B cell (primary cell): Measurements from ENCODE around the gene RIT1. TPM values are rescaled to one million over a fixed set of nuclear protein-coding genes. Genes with fewer than 3 reads are reported as not detected.

ENCODE experiments used
- ATAC-seq: fragments of 200-7000 bp; cut with Tn5 transposase; one replicate; pipeline ENCODE4 v1.10.0; 2021; ENCODE audit warnings: low read depth, mild to moderate bottlenecking, moderate number of reproducible peaks, moderate library complexity
- CTCF ChIA-PET: fragments of 350-600 bp; sonication (Branson Sonifier 250); formaldehyde crosslinking; loops from one replicate; lab custom pipeline; 2021; ENCODE audit warnings: antibody characterized with exemption, inconsistent platforms; lab: Charles Lee
- POLR2A ChIA-PET: fragments of 350-600 bp; sonication (Branson Sonifier 250); formaldehyde crosslinking; loops from one replicate; lab custom pipeline; 2021; ENCODE audit warnings: antibody characterized with exemption; lab: Charles Lee
- DNase-seq: peaks from one replicate; pipeline ENCODE4 v3.0.0; 2013
- H2AFZ ChIP-seq: 2 replicates; pipeline ENCODE4 v1.6.1; 2012; ENCODE audit warnings: mild to moderate bottlenecking, low read depth, low read length; ENCODE audit not compliant: insufficient read depth, poor library complexity, severe bottlenecking
- H3K27ac ChIP-seq, 2 donors: 1 replicate in 1 of 2; 2 replicates in 1 of 2; pipeline ENCODE4 v1.5.1; 2012 to 2013; ENCODE audit warnings: low read length in 2 of 2, mild to moderate bottlenecking in 2 of 2, moderate library complexity in 1 of 2
- H3K27me3 ChIP-seq, 4 experiments: fragments of 200-600 bp in 1 of 4; sonication (generic) in 1 of 4; replicated peaks in 1 of 4; 1 replicate in 2 of 4; 2 replicates in 2 of 4; pipeline versions ENCODE4 v1.6.1 to v1.7.0; 2013 to 2016; ENCODE audit warnings: low read length in 3 of 4, mild to moderate bottlenecking in 2 of 4, mixed read lengths in 1 of 4, moderate library complexity in 1 of 4; ENCODE audit not compliant: insufficient read depth in 4 of 4, control insufficient read depth in 3 of 4; ENCODE audit errors: control extremely low read depth in 1 of 4
- H3K36me3 ChIP-seq, 2 experiments: replicated peaks in 1 of 2; 1 replicate in 1 of 2; 2 replicates in 1 of 2; pipeline versions ENCODE4 v1.6.1 to v1.7.1; 2013; ENCODE audit warnings: low read length in 1 of 2; ENCODE audit not compliant: insufficient read depth in 2 of 2, control insufficient read depth in 1 of 2; ENCODE audit errors: control extremely low read depth in 1 of 2, extremely low read depth in 1 of 2
- H3K4me1 ChIP-seq, 2 donors: fragments of 200-600 bp in 1 of 2; sonication (generic) in 1 of 2; 1 replicate in 1 of 2; 2 replicates in 1 of 2; pipeline versions ENCODE4 v1.5.1 to v1.6.1; 2013 to 2017; ENCODE audit warnings: low read length in 2 of 2; ENCODE audit not compliant: control insufficient read depth in 2 of 2, insufficient read depth in 2 of 2
- H3K4me2 ChIP-seq: replicated peaks from 2 replicates; pipeline ENCODE3; 2012; ENCODE audit warnings: mild to moderate bottlenecking, low read depth, low read length; ENCODE audit not compliant: poor library complexity, severe bottlenecking
- H3K4me3 ChIP-seq, 5 experiments: fragments of 200-600 bp in 1 of 5; sonication (generic) in 1 of 5; 1 replicate in 3 of 5; 2 replicates in 2 of 5; pipeline versions ENCODE4 v1.5.1 to v1.7.0; 2011 to 2016; ENCODE audit warnings: low read length in 4 of 5, mild to moderate bottlenecking in 4 of 5, low read depth in 2 of 5, control low read depth in 1 of 5, moderate library complexity in 1 of 5; ENCODE audit not compliant: insufficient read depth in 1 of 5; ENCODE audit errors: control extremely low read depth in 1 of 5, extremely low read depth in 1 of 5
- H3K79me2 ChIP-seq: fragments of 200-600 bp; sonication (generic); one replicate; pipeline ENCODE4 v1.6.0; 2016; ENCODE audit warnings: low read length; ENCODE audit not compliant: control insufficient read depth, insufficient read depth
- H3K9ac ChIP-seq: fragments of 200-600 bp; sonication (generic); 2 replicates; pipeline ENCODE4 v1.6.1; 2017; ENCODE audit warnings: mild to moderate bottlenecking, low read length, moderate library complexity
- H3K9me3 ChIP-seq, 3 donors: one replicate each; pipeline versions ENCODE4 v1.6.1 to v1.7.1; 2013; ENCODE audit warnings: low read length in 2 of 3; ENCODE audit not compliant: control insufficient read depth in 2 of 3, insufficient read depth in 1 of 3; ENCODE audit errors: control extremely low read depth in 1 of 3
- H4K20me1 ChIP-seq: 2 replicates; pipeline ENCODE4 v1.6.0; 2012; ENCODE audit warnings: mild to moderate bottlenecking, low read length; ENCODE audit not compliant: insufficient read depth, control insufficient read depth, poor library complexity, severe bottlenecking
- H3K27ac Mint-ChIP-seq: one replicate; pipeline ENCODE4 v1.8.0; 2021; ENCODE audit warnings: mixed read lengths
- H3K27me3 Mint-ChIP-seq: one replicate; pipeline ENCODE4 v1.8.0; 2021; ENCODE audit warnings: mixed read lengths
- H3K4me1 Mint-ChIP-seq: one replicate; pipeline ENCODE4 v1.8.0; 2021; ENCODE audit warnings: mixed read lengths
- H3K4me3 Mint-ChIP-seq: one replicate; pipeline ENCODE4 v1.8.0; 2021; ENCODE audit warnings: mixed read lengths
- H3K9me3 Mint-ChIP-seq: one replicate; pipeline ENCODE4 v1.8.0; 2022; ENCODE audit warnings: mixed read lengths; ENCODE audit not compliant: insufficient read depth
- CTCF ChIP-seq: fragments of 200-600 bp; IDR thresholded peaks from one replicate; pipeline ENCODE4 v1.8.0; 2022; ENCODE audit warnings: antibody characterized with exemption, mild to moderate bottlenecking
- EZH2 ChIP-seq: IDR thresholded peaks from 2 replicates; pipeline ENCODE4 v1.6.1; 2012; ENCODE audit warnings: borderline replicate concordance, low read depth, mild to moderate bottlenecking, moderate library complexity, low read length; ENCODE audit not compliant: insufficient read depth, poor library complexity, severe bottlenecking
- WGBS: methylation state at CpG from one replicate; pipeline ENCODE4 v1.1.5; 2013; ENCODE audit warnings: missing lambda C conversion rate; ENCODE audit not compliant: insufficient coverage; 5-methylcytosine and 5-hydroxymethylcytosine counted together
- intact Hi-C: fragments of 100-400 bp; cut with micrococcal nuclease; formaldehyde crosslinking; loops from one replicate; pipeline ENCODE4 v1.10.0; 2022
- polyA plus RNA-seq: library from polyadenylated mRNA; depleted of rRNA; stranded (reverse); fragments of >200 nt; gene quantifications from 2 replicates; pipeline ENCODE4 v1.2.3, GENCODE V29; 2012
- total RNA-seq, 2 donors: library from RNA; stranded (reverse); fragments of 120-200 nt in 1 of 2; gene quantifications; 1 replicate in 1 of 2; 2 replicates in 1 of 2; pipeline versions ENCODE4 v1.2.3 to v1.2.4, GENCODE V29; 2013 to 2022

Gene RIT1
- total and polyA plus RNA-seq, 2 donors (not counting 1 experiment from before 2014, with no cell fraction given) = 14.2 to 45.7 TPM

GRCh38 chr1:155884982-155885381 is 26.2 kb downstream of the RIT1 start:
- no peak overlapping the region for H2AFZ ChIP-seq
- ChIA-PET CTCF (interaction anchor here (1.4 kb wide), 1 partner anchor 48 kb away, joined by 3 read pairs; no protein-coding TSS in a partner anchor), POLR2A (no interaction called here)
- H3K4me2 ChIP-seq = no peak overlapping the region
- no peak overlapping the region for H3K4me3 Mint-ChIP-seq
- H3K27me3 Mint-ChIP-seq = no peaks in the 10 kb centered on the region
- no peak overlapping the region for H3K9ac ChIP-seq
- H4K20me1 ChIP-seq = no peaks in the 10 kb centered on the region
- no peaks in the 10 kb centered on the region for H3K9me3 Mint-ChIP-seq
- peaks cover 0 to 4% of the 10 kb centered on the region in 2 experiments for H3K36me3 ChIP-seq
- no peaks in the 10 kb centered on the region for H3K27me3 ChIP-seq
- no peak overlapping the region for H3K4me3 ChIP-seq
- no peaks in the 10 kb centered on the region for H3K79me2 ChIP-seq
- H3K9me3 ChIP-seq = no peaks in the 10 kb centered on the region
- intact Hi-C loops = no loop called here
- peaks cover 9% of the 10 kb centered on the region for H3K4me1 Mint-ChIP-seq
- no peak overlapping the region for H3K27ac Mint-ChIP-seq
- no peak overlapping the region for H3K27ac ChIP-seq
- TF ChIP-seq EZH2 (no peak), CTCF (no peak)
- ATAC-seq = no peak
- no peak for DNase-seq
- peaks cover 8% of the 10 kb centered on the region in 2 donors for H3K4me1 ChIP-seq

- Histone ChIP-seq H4K20me1 (no peaks in the 10 kb centered on the region), H3K79me2 (no peaks in the 10 kb centered on the region), H3K4me2 (no peak overlapping the region), H3K27me3 (no peaks in the 10 kb centered on the region), H3K4me3 (no peak overlapping the region), H3K9ac (no peak overlapping the region), H2AFZ (no peak overlapping the region), H3K4me1 (peaks cover 8% of the 10 kb centered on the region in 2 donors), H3K27ac (no peak overlapping the region), H3K9me3 (no peaks in the 10 kb centered on the region), H3K36me3 (peaks cover 0 to 4% of the 10 kb centered on the region in 2 experiments)
- Mint-ChIP-seq H3K9me3 (no peaks in the 10 kb centered on the region), H3K27ac (no peak overlapping the region), H3K27me3 (no peaks in the 10 kb centered on the region), H3K4me1 (peaks cover 9% of the 10 kb centered on the region), H3K4me3 (no peak overlapping the region)
- intact Hi-C loops = no loop called here
- ChIA-PET POLR2A (no interaction called here), CTCF (interaction anchor here (1.4 kb wide), 1 partner anchor 48 kb away, joined by 3 read pairs; no protein-coding TSS in a partner anchor)
- DNase-seq = no peak
- WGBS = 88% methylated on average over 5 of the region's 9 CpGs
- TF ChIP-seq CTCF = no peak
- TF ChIP-seq EZH2 = no peak
- ATAC-seq = no peak
Observed at GRCh38 chr1:155884031-155884960, 26.9 kb downstream of the RIT1 start.
